Effector CD8-positive, alpha-beta T cell (primary cell): ENCODE measurements around the gene WDR6.

ENCODE experiments used
- DNase-seq: peaks from one replicate; lab custom pipeline; 2025; lab: John Stamatoyannopoulos, UW

Gene WDR6

GRCh38 chr3:49013738-49014660 lies 6.8 kb downstream of the WDR6 start:
- no peak for DNase-seq

- DNase-seq, result no peak
Measured at GRCh38 chr3:49015072-49015471, 7.9 kb downstream of the WDR6 start.

- DNase-seq, result no peak
Measured at GRCh38 chr3:49015765-49016164, 8.6 kb downstream of the WDR6 start.

GRCh38 chr3:49016414-49017228 lies 9.4 kb downstream of the WDR6 start:
- DNase-seq, result no peak

- no peak for DNase-seq
Measured at GRCh38 chr3:49017229-49017970, 10.2 kb downstream of the WDR6 start.

- peak; percentile 41 for DNase-seq
Measured at GRCh38 chr3:49017971-49018706, 10.9 kb downstream of the WDR6 start, which contains the start of gene DALRD3. Gene DALRD3 (minus strand): TSS chr3:49018580. CDS start chr3:49018564, 16 bp downstream.

GRCh38 chr3:49018707-49019006 lies 11.5 kb downstream of the WDR6 start:
- DNase-seq, result no peak

- DNase-seq, result no peak
Measured at GRCh38 chr3:49019941-49020329, 12.7 kb downstream of the WDR6 start.

GRCh38 chr3:49020330-49021212 lies 13.4 kb downstream of the WDR6 start:
- no peak for DNase-seq

- peak; percentile 97 for DNase-seq
Measured at GRCh38 chr3:49021213-49021812, 14.1 kb downstream of the WDR6 start.

- peak; percentile 81 for DNase-seq
Measured at GRCh38 chr3:49021813-49022687, 14.9 kb downstream of the WDR6 start, which contains the start of gene NDUFAF3. Gene NDUFAF3 (plus strand): TSS chr3:49022121. CDS start chr3:49022145, 24 bp downstream.

- DNase-seq, result no peak
Measured at GRCh38 chr3:49022688-49023171, 15.5 kb downstream of the WDR6 start.

- no peak for DNase-seq
Measured at GRCh38 chr3:49023775-49024174, 16.6 kb downstream of the WDR6 start.

GRCh38 chr3:49024449-49024848 lies 17.3 kb downstream of the WDR6 start:
- no peak for DNase-seq

GRCh38 chr3:49025005-49025792 lies 18.0 kb downstream of the WDR6 start:
- no peak for DNase-seq

GRCh38 chr3:49025793-49026520 lies 18.8 kb downstream of the WDR6 start:
- DNase-seq, result no peak

GRCh38 chr3:49026536-49026935 lies 19.3 kb downstream of the WDR6 start:
- DNase-seq, result no peak
